GM21723 (cell line): ENCODE results near the gene TECPR2.
A peak's percentile ranks its signal among the peaks of the same experiment; 100 is the strongest.
"Not testable (repeated sequence)": the region's sequence is repeated elsewhere in the genome, so short reads cannot be mapped to it uniquely, and the experiment has no call there.

Experiments used
- ATAC-seq: cut with Tn5 transposase; IDR thresholded peaks from one replicate; pipeline ENCODE4 v1.9.1; 2021; ENCODE audit warnings: mild to moderate bottlenecking, moderate library complexity; ENCODE audit not compliant: unreplicated experiment

Gene TECPR2, protein sequence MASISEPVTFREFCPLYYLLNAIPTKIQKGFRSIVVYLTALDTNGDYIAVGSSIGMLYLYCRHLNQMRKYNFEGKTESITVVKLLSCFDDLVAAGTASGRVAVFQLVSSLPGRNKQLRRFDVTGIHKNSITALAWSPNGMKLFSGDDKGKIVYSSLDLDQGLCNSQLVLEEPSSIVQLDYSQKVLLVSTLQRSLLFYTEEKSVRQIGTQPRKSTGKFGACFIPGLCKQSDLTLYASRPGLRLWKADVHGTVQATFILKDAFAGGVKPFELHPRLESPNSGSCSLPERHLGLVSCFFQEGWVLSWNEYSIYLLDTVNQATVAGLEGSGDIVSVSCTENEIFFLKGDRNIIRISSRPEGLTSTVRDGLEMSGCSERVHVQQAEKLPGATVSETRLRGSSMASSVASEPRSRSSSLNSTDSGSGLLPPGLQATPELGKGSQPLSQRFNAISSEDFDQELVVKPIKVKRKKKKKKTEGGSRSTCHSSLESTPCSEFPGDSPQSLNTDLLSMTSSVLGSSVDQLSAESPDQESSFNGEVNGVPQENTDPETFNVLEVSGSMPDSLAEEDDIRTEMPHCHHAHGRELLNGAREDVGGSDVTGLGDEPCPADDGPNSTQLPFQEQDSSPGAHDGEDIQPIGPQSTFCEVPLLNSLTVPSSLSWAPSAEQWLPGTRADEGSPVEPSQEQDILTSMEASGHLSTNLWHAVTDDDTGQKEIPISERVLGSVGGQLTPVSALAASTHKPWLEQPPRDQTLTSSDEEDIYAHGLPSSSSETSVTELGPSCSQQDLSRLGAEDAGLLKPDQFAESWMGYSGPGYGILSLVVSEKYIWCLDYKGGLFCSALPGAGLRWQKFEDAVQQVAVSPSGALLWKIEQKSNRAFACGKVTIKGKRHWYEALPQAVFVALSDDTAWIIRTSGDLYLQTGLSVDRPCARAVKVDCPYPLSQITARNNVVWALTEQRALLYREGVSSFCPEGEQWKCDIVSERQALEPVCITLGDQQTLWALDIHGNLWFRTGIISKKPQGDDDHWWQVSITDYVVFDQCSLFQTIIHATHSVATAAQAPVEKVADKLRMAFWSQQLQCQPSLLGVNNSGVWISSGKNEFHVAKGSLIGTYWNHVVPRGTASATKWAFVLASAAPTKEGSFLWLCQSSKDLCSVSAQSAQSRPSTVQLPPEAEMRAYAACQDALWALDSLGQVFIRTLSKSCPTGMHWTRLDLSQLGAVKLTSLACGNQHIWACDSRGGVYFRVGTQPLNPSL (N-terminal part only)

GRCh38 chr14:102362545-102363181 is at the start of gene TECPR2, which contains the start of gene CINP:
TSS of gene TECPR2 (plus strand) at chr14:102362941. CDS start at chr14:102376722, 13,781 bp downstream.
TSS of gene CINP (minus strand) at chr14:102362890. CDS start at chr14:102362851, 39 bp downstream.
- ATAC-seq: peak; percentile 88

GRCh38 chr14:102314242-102315011 is 48.3 kb upstream of the TECPR2 start:
- peak; percentile 57 for ATAC-seq

DNA sequence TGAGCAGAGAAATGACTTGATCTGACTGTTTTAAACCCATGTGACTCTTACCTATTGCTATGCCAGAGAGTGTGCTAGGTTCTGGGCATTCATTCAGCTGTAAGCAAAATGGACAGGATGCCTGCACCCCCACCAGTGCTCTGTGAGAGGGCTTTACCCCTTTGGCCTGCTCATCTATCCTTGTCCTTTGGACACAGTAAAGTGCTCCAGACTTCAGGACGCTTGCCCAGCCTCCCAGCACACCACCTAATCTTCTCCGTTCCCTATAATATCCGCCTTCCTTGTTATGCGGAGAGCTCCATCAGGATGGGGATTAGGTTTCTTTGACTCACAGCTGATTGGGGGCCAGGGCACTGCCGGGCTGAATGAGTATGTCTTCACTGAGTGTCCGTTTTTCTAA is 47.6 kb upstream of the TECPR2 start:
- no peak for ATAC-seq

GRCh38 chr14:102316338-102316742 is 46.4 kb upstream of the TECPR2 start:
- no peak for ATAC-seq

GRCh38 chr14:102316743-102317563 is 45.8 kb upstream of the TECPR2 start:
- ATAC-seq: peak; percentile 54

- no peak for ATAC-seq
These were observed 45.0 kb upstream of the TECPR2 start for GRCh38 chr14:102317564-102318248.

- no peak for ATAC-seq
These were observed 43.9 kb upstream of the TECPR2 start for GRCh38 chr14:102318781-102319276.

DNA sequence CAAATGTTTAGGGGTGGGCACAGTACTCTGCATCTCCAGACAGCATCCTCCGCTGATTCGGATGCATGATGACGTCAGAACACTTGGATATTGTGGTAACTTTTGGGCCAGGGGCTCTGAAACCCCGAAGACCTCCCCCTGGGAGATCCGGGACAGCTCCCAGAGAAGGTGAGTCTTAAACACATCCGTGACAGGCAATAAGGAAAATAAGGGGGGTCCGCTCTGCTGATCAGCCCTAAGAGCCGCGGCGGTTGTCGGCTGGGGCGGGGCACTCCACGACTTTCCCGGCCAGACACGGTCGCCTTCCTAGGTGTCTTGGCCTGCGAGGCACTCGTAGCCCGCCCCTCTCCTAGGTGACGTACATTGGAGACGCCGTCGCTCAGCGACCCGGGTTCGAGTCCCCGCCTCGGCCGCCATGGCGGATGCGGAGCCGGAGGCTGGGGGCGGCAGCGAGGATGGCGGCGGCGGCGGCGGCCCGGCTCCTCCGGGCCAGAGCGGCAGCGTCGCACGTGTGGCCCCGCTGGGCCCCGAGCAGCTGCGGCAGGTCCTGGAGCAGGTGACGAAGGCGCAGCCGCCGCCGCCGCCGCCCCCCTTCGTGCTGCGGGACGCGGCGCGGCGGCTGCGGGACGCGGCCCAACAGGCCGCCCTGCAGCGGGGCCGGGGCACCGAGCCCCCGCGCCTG is 43.2 kb upstream of the TECPR2 start, which contains the start of gene ZNF839:
Gene ZNF839, plus strand, starts transcription at position 396 of the 682 bp plus-strand sequence. Its CDS starts 20 bp downstream, at position 416.
- peak; percentile 57 for ATAC-seq

GRCh38 chr14:102320033-102320660 is 42.6 kb upstream of the TECPR2 start:
- ATAC-seq: peak; percentile 19

DNA sequence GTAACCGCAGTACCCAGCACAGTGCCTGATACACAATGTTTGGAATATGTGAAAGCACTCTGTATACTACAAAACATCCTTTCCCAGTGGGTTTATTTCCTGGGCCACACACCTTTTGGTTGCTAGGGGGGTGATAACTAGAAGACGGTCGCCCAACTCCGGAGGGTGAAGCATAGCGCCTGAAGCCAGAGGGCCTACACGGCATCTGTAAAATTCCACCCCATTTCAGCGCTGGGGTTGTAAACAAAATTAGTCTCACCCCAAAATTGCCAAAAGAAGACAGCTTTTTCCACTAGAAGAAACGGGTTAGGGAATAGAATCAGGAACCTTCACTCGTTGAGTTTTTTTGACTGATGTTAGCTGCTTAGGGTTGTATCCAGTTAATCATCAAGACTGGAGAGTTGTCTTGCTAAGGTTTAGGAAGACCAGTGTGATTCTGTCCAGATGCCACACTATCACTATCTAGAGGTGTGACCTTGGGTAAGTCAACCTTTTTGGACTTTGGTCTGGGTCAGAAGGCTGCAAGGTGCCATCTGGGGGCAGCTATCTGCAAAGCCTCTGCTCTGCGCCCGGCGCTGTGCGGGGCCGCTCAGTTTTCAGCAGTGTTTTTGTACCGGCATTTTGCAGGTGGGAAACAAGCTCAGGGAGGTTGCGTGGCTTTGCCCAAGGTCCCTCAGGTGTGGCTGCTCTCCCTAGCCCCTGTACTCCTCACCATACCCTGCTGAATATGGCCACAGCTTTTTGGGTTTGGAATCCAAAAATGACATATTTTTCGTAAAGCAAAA is 41.9 kb upstream of the TECPR2 start:
- no peak for ATAC-seq

DNA sequence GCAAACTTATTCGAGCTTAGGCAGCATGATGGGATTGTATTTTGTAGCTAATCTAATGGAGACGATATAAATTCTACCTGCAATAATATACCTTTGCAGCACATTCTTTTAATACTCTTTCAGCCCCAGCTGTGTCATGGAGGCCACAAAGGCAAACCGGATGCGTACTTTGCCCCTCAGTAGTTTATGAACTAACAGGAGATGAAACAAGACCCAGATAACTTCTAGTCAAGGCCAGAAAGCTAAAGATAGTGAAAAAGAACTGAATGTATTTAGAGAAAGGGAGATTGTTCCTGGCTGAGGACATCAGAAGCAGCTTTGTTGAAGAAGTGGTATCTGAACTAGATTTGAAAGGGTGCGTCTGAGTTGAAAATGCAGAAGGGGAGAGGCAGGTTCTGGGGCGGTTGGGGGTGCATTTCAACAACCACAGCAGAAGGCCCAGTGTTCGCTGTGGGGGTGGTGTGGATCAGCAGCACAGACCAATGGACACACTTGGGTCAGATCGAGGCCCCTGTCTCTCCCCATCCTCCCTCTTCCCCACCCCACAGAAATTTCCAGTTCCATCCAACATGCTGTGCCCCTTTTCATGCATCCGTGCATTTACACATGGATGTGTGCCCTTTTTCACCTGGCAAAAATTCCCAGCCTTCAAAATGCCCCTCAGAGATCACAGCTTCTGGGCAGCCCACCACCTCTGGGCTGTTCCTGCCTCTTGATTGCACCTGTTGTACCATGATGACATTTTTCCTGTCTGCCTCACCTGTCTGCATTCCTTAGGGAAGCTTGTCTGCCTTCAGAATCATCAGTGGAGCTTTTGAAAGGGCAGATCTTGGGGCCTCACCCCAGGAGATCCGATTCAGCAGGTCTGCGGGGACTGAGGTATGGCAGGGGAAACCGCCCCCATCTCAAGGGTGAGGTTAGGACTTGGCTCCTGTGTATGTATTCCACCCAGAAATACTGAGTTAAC is 41.0 kb upstream of the TECPR2 start:
- ATAC-seq: no peak

GRCh38 chr14:102323102-102323501 is 39.6 kb upstream of the TECPR2 start:
- ATAC-seq: no peak

DNA sequence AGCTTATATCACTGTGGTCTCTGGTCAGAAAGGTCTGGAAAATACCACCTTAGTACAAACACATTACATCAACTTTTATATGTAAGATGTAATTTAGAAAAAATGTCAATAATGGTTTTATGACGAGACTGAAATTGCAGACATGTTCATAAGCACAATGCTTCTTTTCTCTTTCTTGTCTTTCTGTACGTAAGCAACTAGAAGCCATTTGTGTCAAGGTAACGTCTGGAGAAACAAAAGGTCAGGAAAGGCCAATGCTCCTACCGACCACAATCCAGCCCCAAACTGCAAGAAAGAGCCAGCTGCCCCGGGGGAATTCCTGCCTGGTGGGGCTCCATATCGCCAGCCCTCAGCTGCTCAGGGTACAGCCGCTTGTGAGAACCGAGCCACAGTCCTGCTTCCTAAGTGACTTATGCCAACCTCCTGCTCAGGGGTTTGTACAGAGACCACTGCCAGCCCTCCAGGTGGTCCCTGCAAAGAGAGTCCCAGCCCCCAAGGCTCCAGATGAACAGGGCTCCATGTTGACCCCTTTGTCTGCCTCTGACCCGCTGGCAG is 36.9 kb upstream of the TECPR2 start:
- ATAC-seq: no peak

DNA sequence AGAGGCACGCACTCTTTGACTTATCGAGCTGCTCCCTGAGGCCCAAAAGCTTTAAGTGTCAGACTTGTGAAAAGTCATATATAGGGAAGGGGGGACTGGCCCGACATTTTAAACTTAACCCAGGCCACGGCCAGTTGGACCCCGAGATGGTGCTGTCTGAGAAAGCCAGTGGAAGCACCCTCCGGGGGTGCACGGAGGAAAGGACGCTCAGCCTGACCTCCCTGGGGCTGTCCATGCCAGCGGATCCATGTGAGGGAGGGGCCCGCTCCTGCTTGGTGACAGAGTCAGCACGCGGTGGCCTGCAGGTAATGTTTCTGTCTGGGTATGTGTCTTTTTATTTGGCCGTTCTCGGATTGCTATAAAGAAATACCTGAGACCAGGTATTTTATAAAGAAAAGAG is 36.2 kb upstream of the TECPR2 start:
- no peak for ATAC-seq

DNA sequence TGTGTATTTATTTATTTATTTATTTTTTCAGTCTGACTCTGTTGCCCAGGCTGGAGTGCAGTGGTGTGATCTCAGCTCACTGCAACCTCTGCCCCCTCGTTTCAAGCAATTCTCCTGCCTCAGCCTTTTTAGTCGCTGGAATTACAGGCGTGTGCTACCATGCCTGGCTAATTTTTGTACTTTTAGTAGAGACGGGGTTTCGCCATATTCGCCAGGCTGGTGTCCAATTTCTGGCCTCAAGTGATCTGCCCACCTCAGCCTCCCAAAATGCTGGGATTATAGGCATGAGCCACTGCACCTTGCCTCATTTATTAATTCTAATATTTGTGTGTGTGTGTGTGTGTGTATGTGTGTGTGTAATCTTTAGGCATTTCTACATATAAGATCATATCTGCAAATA is 33.4 kb upstream of the TECPR2 start:
- ATAC-seq: not testable (repeated sequence)
